Endothelial cell of umbilical vein (primary cell): ENCODE data around the gene TENT5C. TPM values are rescaled to one million over a fixed set of nuclear protein-coding genes. Genes with fewer than 3 reads are reported as not detected.

Experiments used
- BruUV-seq: library from RNA; stranded (reverse); fragments of 400-500 nt; replicated peaks from 2 replicates; lab custom pipeline; 2021; lab: Mats Ljungman, UMichigan
- CTCF ChIA-PET: fragments of 300-600, 350-600 bp; sonication (Branson Sonifier 250); formaldehyde crosslinking; loops from one replicate; lab custom pipeline; 2021; ENCODE audit warnings: antibody characterized with exemption, inconsistent platforms; lab: Charles Lee
- POLR2A ChIA-PET: fragments of 300-600, 350-600 bp; sonication (Branson Sonifier 250); formaldehyde crosslinking; loops from one replicate; lab custom pipeline; 2021; ENCODE audit warnings: antibody characterized with exemption, inconsistent platforms; lab: Charles Lee
- DNase-seq: peaks from one replicate; pipeline ENCODE4 v3.0.0-alpha.2; 2011; ENCODE audit warnings: low read depth, low spot score
- FAIRE-seq: peaks from 2 replicates; lab custom pipeline; 2011; peaks lifted over from hg19 to GRCh38; lab: Jason Lieb, UNC
- H2AFZ ChIP-seq: 2 replicates; pipeline ENCODE4 v1.6.0; 2012; ENCODE audit warnings: low read depth, low read length, control low read depth, inconsistent platforms
- H3K27ac ChIP-seq: 2 replicates; pipeline ENCODE4 v1.5.1; 2011; ENCODE audit warnings: low read depth, mild to moderate bottlenecking, control low read depth, low read length, moderate library complexity; ENCODE audit not compliant: insufficient read depth
- H3K27me3 ChIP-seq, 2 experiments: 2 replicates each; pipeline versions ENCODE4 v1.6.0 to v1.6.1; 2011; ENCODE audit warnings: low read length in 2 of 2, mixed read lengths in 1 of 2; ENCODE audit not compliant: control insufficient read depth in 2 of 2, insufficient read depth in 2 of 2
- H3K36me3 ChIP-seq, 2 experiments: 2 replicates in 1 of 2; 3 replicates in 1 of 2; pipeline ENCODE4 v1.5.1; 2011; ENCODE audit warnings: low read length in 2 of 2, mild to moderate bottlenecking in 1 of 2, moderate library complexity in 1 of 2; ENCODE audit not compliant: control insufficient read depth in 2 of 2, insufficient read depth in 2 of 2; ENCODE audit errors: extremely low read depth in 1 of 2
- H3K4me1 ChIP-seq: 3 replicates; pipeline ENCODE4 v1.5.1; 2011; ENCODE audit warnings: mild to moderate bottlenecking, low read length; ENCODE audit not compliant: control insufficient read depth, insufficient read depth; ENCODE audit errors: extremely low read depth
- H3K4me2 ChIP-seq: 2 replicates; pipeline ENCODE4 v1.6.1; 2011; ENCODE audit warnings: low read length, control low read depth, mixed read lengths; ENCODE audit not compliant: insufficient read depth
- H3K4me3 ChIP-seq, 3 experiments: fragments of 200-600 bp in 1 of 3; sonication (generic), shearing (Covaris generic) in 1 of 3; replicated peaks in 1 of 3; 2 replicates each; pipeline ENCODE4 v1.5.1; 2011 to 2016; ENCODE audit warnings: control low read depth in 3 of 3, low read length in 3 of 3, mild to moderate bottlenecking in 2 of 3, inconsistent platforms in 1 of 3, low read depth in 1 of 3, moderate library complexity in 1 of 3; ENCODE audit not compliant: insufficient read depth in 1 of 3
- H3K79me2 ChIP-seq: 2 replicates; pipeline ENCODE4 v1.6.0; 2012; ENCODE audit warnings: low read length, inconsistent platforms; ENCODE audit not compliant: control insufficient read depth, insufficient read depth
- H3K9ac ChIP-seq: replicated peaks from 2 replicates; pipeline ENCODE3; 2011; ENCODE audit warnings: low read length, control low read depth; ENCODE audit not compliant: insufficient read depth; ENCODE audit errors: extremely low read depth
- H3K9me1 ChIP-seq: replicated peaks from 3 replicates; pipeline ENCODE4 v1.6.0; 2011; ENCODE audit warnings: mild to moderate bottlenecking, low read length; ENCODE audit not compliant: control insufficient read depth, insufficient read depth; ENCODE audit errors: extremely low read depth
- H3K9me3 ChIP-seq: replicated peaks from 2 replicates; pipeline ENCODE4 v1.5.1; 2012; ENCODE audit warnings: low read length, inconsistent platforms; ENCODE audit not compliant: control insufficient read depth, insufficient read depth
- H4K20me1 ChIP-seq: replicated peaks from 2 replicates; pipeline ENCODE3; 2011; ENCODE audit warnings: mild to moderate bottlenecking, low read length; ENCODE audit not compliant: control insufficient read depth, insufficient read depth; ENCODE audit errors: extremely low read depth
- EZH2 ChIP-seq: IDR thresholded peaks from 2 replicates; pipeline ENCODE4 v1.6.1; 2012; ENCODE audit warnings: borderline replicate concordance, low read depth, mild to moderate bottlenecking, moderate library complexity, low read length, inconsistent platforms; ENCODE audit not compliant: severe bottlenecking
- FOS ChIP-seq: IDR thresholded peaks from 2 replicates; pipeline ENCODE4 v1.6.1; 2011; ENCODE audit warnings: mild to moderate bottlenecking, low read length, moderate library complexity, borderline replicate concordance; ENCODE audit not compliant: insufficient read depth
- GATA2 ChIP-seq: IDR thresholded peaks from 2 replicates; pipeline ENCODE4 v1.7.0; 2011; ENCODE audit warnings: low read depth, mild to moderate bottlenecking, moderate library complexity, mixed read lengths, low read length; ENCODE audit not compliant: insufficient read length, insufficient read depth
- JUN ChIP-seq: IDR thresholded peaks from 2 replicates; pipeline ENCODE4 v1.6.1; 2011; ENCODE audit warnings: borderline replicate concordance, low read depth; ENCODE audit not compliant: insufficient read length, insufficient read depth
- MYC ChIP-seq: IDR thresholded peaks from one replicate; pipeline ENCODE4 v1.6.1; 2011; ENCODE audit warnings: mild to moderate bottlenecking, low read depth, low read length
- POLR2A ChIP-seq: IDR thresholded peaks from 2 replicates; pipeline ENCODE4 v1.6.1; 2012; ENCODE audit warnings: low read depth, mild to moderate bottlenecking, control low read depth, low read length
- POLR2AphosphoS5 ChIP-seq: IDR thresholded peaks from 2 replicates; pipeline ENCODE4 v1.6.1; 2012; ENCODE audit warnings: low read depth, mild to moderate bottlenecking, control low read depth, low read length, moderate library complexity; ENCODE audit not compliant: insufficient read depth
- dilution Hi-C: fragments of 300-500 bp; cut with MboI; formaldehyde crosslinking; loops from one replicate; pipeline ENCODE4 v1.15.0; 2019; ENCODE audit warnings: low sequenced_read_pairs; ENCODE audit not compliant: extremely low pct_ligation_motif_present
- intact Hi-C: fragments of 100-400 bp; cut with micrococcal nuclease; formaldehyde crosslinking; loops from one replicate; pipeline ENCODE4 v1.10.0; 2022
- polyA plus RNA-seq, 4 experiments: library from polyadenylated mRNA; depleted of rRNA in 3 of 4; stranded (reverse) in 3 of 4; unstranded in 1 of 4; fragments of >200 nt; gene quantifications; 2 replicates each; pipeline versions ENCODE4 v1.2.1 to v1.2.3, GENCODE V29; 2011 to 2012; ENCODE audit warnings: missing spikeins in 1 of 4
- total RNA-seq: library from RNA; stranded (reverse); gene quantifications from 2 replicates; pipeline ENCODE4 v1.2.3, GENCODE V29; 2021
- TF ChIP-seq, protein P1 (sequence below): IDR thresholded peaks from 2 replicates; pipeline ENCODE4 v1.6.1; 2011; ENCODE audit not compliant: insufficient read depth, insufficient read length
- TF ChIP-seq, protein P2 (sequence below), 2 donors: IDR thresholded peaks; 1 replicate in 1 of 2; 2 replicates in 1 of 2; pipeline ENCODE4 v1.5.1; 2011; ENCODE audit warnings: low read length in 2 of 2, mild to moderate bottlenecking in 2 of 2, moderate library complexity in 2 of 2, control low read depth in 1 of 2, inconsistent platforms in 1 of 2, low read depth in 1 of 2; ENCODE audit not compliant: insufficient read depth in 1 of 2; ENCODE audit errors: extremely low read depth in 1 of 2

TENT5C gene
- total and polyA plus RNA-seq, 2 donors (not counting 3 experiments of a cell fraction or from before 2014, with no cell fraction given): 0.06 to 0.22 TPM

DNA sequence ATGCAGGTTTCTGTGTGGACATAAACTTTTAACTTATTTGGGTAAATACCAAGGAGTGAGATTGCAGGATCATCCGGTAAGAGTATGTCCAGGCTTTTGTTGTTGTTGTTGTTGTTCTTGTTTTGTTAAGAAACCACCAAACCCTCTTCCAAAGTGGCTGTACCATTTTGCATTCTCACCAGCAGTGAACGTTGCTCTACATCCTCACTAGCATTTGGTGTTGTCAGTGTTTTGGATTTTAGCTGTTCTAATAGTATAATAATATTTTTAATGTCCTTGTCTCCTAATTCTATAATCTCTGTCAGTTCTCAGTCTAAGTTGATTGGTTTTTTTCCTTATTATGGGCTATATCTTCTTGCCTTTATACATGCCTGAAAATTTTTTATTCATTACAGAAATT lies 37.8 kb downstream of the TENT5C start:
- POLR2A ChIA-PET: no interaction called here
- H3K4me3 ChIP-seq: no peak overlapping the region
- no peak overlapping the region for H3K9ac ChIP-seq
- dilution Hi-C loops (no loop called here), intact Hi-C loops (no loop called here)
- H3K27me3 ChIP-seq: peaks cover 7 to 16% of the 10 kb centered on the region in 2 experiments
- no peaks in the 10 kb centered on the region for H3K9me1 ChIP-seq
- no peak overlapping the region for H2AFZ ChIP-seq
- no peaks in the 10 kb centered on the region for H3K9me3 ChIP-seq
- H3K4me2 ChIP-seq: no peak overlapping the region
- TF ChIP-seq, protein P1, sequence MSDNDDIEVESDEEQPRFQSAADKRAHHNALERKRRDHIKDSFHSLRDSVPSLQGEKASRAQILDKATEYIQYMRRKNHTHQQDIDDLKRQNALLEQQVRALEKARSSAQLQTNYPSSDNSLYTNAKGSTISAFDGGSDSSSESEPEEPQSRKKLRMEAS: no peak
- TF ChIP-seq EZH2: no peak
- no peak for TF ChIP-seq POLR2A
- no peak for TF ChIP-seq JUN
- TF ChIP-seq GATA2: no peak
- TF ChIP-seq MYC: no peak
- TF ChIP-seq FOS: no peak
- TF ChIP-seq, protein P2, sequence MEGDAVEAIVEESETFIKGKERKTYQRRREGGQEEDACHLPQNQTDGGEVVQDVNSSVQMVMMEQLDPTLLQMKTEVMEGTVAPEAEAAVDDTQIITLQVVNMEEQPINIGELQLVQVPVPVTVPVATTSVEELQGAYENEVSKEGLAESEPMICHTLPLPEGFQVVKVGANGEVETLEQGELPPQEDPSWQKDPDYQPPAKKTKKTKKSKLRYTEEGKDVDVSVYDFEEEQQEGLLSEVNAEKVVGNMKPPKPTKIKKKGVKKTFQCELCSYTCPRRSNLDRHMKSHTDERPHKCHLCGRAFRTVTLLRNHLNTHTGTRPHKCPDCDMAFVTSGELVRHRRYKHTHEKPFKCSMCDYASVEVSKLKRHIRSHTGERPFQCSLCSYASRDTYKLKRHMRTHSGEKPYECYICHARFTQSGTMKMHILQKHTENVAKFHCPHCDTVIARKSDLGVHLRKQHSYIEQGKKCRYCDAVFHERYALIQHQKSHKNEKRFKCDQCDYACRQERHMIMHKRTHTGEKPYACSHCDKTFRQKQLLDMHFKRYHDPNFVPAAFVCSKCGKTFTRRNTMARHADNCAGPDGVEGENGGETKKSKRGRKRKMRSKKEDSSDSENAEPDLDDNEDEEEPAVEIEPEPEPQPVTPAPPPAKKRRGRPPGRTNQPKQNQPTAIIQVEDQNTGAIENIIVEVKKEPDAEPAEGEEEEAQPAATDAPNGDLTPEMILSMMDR (IDR thresholded peaks at IDR 0.05; ENCODE audit: extremely low read depth in 1 of 2, insufficient read depth in 1 of 2, low read depth in 1 of 2, low read length in 2 of 2): no peak
- no peak for TF ChIP-seq POLR2AphosphoS5
- H4K20me1 ChIP-seq: no peaks in the 10 kb centered on the region
- no peaks in the 10 kb centered on the region for H3K4me1 ChIP-seq
- DNase-seq (no peak), FAIRE-seq (no peak)
- no peaks in the 10 kb centered on the region for H3K36me3 ChIP-seq
- no peaks in the 10 kb centered on the region for H3K79me2 ChIP-seq
- BruUV-seq: no TSS peak
- no peak overlapping the region for H3K27ac ChIP-seq
- CTCF ChIA-PET: no interaction called here
